HG02981 (cell line): ENCODE data around the gene VPS13D.
"Not testable (repeated sequence)": the region's sequence is repeated elsewhere in the genome, so short reads cannot be mapped to it uniquely, and the experiment has no call there.

Experiments
- ATAC-seq: cut with Tn5 transposase; IDR thresholded peaks from one replicate; pipeline ENCODE4 v1.9.1; 2021; ENCODE audit warnings: mild to moderate bottlenecking, moderate library complexity; ENCODE audit not compliant: unreplicated experiment

Gene VPS13D

GRCh38 chr1:12285496-12286143, 55.8 kb downstream of the VPS13D start:
- ATAC-seq, result no peak

- no peak for ATAC-seq
These were observed 58.0 kb downstream of the VPS13D start for GRCh38 chr1:12287869-12288268.

DNA sequence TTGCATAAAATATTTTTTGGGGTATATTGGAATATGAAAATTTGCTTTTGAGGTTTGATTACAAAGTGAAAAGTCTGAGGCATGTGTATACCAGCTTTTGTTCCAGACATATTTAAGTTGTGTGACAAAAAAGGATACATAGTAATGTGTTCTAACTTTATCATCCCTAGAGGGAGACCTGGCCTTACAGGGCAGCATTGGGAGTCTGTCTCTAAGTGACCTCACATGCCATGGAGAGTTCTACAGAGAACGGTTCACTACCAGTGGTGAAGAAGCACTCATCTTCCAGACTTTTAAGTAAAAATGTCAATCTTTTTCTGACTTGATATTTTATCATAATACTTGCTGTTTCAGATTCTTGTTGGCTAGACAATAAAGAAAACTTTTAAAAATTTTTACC, 61.0 kb downstream of the VPS13D start:
- no peak for ATAC-seq

GRCh38 chr1:12293416-12293815, 63.6 kb downstream of the VPS13D start:
- no peak for ATAC-seq

DNA sequence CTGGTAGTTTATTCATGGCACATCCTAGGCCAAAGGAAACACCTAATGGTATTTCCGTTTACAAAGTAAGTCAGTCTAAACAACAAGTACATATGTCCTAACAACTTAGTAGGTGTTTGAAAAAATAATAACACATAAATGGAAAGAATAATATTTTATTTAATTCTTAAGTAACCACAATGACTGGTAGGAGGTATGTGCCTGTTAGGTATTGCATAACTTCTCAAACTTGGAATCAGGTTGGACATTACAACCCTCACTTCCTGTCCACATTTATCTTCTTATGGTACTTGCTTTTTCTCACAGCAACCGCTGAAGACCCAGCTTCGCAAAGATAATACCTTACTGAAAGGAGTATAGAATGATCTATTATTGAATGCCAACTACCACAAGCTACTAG, 64.2 kb downstream of the VPS13D start:
- no peak for ATAC-seq

DNA sequence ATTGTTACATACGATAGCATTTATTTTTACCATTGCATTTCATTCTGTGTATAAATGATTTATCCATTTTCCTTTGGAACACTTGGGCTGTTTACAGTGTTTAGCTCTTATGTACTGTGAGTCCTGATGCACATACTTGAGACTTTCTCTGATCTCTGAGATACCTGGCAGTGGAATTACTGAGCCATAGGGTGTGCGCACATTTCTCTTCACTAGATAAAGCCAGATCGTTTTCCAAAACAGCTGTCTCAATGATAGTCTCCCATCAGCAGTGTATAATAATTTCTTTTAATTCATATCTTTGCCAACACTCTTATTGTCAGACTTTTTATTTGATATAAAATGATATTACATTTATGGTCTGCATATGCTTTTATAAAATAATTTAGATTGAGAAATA, 66.2 kb downstream of the VPS13D start:
- ATAC-seq, result no peak

DNA sequence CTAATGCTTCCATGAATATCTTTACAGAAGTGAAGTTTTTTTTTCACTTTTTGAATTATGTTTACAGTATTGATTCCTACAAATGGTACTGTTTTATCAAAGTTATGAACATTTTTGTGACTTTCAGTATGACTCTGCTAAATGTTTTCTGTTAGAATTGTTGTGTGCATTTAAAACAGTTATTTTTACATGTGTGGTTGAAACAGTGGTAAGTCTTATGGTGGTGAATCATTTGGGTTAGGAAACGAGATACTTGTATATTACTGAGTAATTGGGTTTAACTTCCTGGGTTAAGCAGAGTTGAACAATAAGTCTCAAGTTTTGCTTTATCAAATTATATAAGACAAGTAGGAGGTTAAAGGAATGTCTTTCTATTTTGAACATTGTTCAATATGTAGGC, 66.8 kb downstream of the VPS13D start:
- ATAC-seq, result peak; percentile 88

GRCh38 chr1:12300706-12301105, 70.9 kb downstream of the VPS13D start:
- no peak for ATAC-seq

DNA sequence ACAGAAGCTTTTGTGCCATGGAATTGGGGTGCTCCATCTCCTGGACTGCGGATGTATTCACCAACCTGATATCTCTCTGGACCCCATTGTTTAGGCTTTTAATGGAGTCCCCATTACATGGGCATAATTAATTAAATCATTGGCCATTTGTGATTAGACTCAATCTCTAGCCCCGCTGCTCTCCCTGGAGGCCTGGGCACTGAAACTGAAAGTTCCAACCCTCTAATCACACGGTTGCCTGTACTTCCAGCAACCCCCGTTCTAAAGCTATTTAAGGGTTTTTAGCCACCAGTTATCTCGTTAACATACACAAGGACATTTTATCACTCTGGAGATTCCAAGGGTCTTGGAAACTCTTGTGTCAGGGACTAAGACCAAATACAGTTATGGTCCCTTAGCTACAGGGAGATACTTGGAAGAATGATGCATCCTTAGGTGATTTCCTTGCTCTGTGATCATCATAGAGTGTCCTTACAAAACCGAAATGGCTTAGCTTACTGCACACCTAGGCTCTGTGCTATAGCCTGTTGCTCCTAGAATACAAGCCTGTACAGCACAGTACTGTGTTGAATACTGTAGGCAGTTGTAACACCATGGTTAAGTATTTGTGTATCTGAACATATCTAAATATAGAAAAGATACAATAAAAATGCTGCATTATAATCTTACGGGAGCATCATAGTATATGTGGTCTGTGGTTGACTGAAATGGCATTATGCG, 71.8 kb downstream of the VPS13D start:
- ATAC-seq, result no peak

DNA sequence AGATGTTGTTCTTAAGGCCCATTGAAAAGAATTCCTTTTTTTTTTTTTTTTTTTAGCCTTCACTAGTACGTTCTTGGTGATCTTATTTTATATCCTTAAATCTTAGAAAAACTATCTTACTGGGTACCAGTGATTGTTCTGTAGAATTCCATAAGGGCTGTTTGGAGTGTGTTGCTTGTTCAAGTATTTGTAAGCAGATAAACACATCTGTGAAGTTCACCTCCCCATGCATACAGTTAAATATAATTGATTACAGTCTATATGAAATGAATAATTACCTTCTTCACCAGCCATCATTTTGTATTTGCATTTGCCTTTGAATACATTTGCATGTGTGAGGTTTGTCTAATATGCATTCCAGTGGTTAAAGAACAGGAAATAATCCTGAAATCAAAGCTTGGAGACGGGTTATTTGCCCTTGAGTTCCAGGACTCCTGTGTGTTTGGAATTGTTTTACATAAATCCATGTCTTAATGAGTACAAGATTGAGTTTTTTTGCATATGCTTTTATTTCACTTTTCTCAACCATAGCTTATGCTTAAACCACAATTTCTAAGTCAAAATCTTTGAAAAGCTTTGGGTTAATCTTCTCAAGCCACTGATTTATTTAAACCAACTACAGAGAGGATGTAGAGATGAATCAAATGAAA, 73.1 kb downstream of the VPS13D start:
- ATAC-seq, result no peak

GRCh38 chr1:12305377-12305776, 75.5 kb downstream of the VPS13D start:
- ATAC-seq, result no peak

- ATAC-seq, result no peak
These were observed 80.2 kb downstream of the VPS13D start for GRCh38 chr1:12309783-12310742.

DNA sequence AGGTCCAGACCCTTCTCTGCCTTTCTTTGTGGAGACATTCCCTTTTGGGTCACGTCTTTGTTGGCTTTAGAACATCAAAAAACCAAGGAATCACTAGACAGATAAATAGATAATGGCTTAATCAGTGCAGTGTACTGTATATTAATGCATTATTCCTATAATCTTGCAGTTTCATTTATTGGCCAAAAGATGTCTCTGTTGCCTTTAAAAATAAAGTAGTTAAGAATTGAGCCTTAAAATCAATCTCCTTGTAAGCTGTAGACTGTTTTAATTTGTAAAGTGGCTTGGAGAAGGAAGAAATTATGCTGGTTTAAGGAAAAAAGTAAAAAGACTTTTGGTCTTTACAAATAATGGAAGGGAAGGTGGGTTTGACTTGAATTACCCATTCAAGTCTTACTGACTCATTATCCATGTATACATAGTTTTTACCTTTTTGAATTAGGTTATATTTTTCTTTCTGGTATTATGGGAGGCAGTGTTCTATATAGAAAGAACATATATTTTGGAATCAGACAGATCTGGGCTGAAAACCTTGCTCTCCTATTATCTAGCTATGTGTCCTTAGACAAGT, 84.6 kb downstream of the VPS13D start:
- ATAC-seq, result no peak

DNA sequence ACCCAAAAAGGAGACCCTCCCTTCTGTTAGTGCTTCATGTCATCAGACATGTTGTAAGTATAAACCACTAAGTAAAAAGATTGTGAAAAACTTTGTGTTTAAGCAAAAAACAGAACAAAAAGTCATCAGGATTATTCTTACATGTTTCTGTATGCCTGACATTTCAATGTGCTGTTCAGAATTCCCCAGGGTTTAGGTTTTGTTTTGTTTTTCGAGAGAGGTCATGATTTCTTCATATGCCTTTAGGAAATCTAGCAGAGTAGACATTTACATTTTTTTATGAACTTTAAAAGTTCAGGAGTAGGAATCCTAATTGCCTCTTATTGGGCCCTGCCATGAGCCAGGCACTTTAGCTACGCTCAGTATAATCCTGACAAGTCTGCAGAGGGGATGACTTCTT, 85.3 kb downstream of the VPS13D start:
- ATAC-seq, result no peak

DNA sequence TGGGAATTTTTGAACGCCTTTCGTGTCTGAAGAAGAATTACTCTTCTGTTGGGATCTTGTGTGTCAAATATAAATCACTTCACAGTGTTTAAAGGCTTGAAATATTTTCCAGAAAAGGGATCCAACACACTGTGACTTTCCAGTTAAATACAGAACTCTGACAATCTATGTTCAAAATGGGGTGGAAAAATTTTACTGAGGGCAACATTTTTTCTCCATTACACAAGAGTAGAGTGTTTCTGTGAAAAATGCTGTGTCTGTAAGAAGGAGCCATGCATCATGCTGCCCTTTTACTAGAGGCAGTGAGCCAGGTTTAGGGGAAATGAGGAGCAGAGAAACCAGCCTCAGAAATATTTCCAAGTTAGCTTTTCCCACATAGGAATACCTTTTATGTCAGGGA, 86.5 kb downstream of the VPS13D start:
- ATAC-seq, result no peak

- ATAC-seq, result no peak
These were observed 90.7 kb downstream of the VPS13D start for GRCh38 chr1:12320486-12320885.

DNA sequence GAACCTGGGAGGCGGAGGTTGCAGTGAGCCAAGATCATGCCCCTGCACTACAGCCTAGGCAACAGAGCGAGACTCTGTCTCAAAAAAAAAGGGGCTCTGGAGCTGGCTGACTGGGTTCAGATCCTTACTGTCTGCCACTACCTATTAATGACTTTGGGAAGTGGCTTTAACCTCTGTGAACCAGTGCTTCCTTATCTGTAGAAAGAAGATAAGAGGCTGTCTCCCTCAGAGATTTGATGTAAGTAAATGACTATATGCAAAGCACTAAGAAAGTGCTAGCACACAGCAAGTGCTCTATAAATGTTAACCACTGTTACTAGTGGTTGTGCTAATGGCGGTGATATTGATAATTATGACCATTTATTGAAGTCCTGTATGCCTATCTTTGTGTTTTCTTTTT, 94.6 kb downstream of the VPS13D start:
- ATAC-seq, result no peak

DNA sequence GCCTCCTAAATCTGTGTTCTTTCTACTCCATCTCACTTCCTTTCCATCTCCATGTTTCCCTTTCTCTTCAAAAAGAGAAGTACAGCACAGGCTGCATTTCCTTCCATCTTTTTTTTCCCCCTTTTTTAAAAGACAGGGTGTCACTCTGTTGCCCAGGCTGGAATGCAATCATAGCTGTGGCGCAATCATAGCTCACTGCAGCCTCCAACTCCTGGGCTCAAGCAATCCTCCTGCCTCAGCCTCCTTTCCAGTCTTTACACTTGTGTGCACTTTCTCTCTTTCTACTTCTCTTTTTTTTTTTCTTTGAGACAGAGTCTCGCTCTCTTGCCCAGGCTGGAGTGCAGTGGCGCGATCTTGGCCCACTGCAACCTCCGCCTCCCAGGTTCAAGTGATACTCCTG, 95.1 kb downstream of the VPS13D start:
- ATAC-seq, result not testable (repeated sequence)

DNA sequence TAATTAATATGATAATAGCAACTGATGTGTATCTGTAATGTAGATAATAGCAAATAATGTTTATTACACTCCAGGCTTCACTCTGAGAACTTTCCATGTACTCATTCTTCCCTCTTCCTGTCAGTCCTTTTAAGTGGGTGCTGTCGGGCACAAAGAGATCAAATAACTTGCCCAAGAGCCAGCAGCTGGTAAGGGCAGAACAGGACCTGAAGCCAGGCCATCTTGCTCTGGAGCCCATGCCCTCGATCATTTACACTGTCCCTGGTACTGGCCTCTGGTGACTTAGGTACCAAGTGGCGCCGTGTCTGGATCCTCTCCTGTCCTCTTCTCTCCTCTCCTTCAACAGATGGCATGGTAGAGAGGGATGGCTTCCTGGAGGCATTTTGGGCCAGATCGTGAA, 97.2 kb downstream of the VPS13D start:
- no peak for ATAC-seq

- ATAC-seq, result no peak
These were observed 97.7 kb downstream of the VPS13D start for GRCh38 chr1:12327566-12327965.
